Heart right ventricle (tissue), 16 donors: ENCODE measurements around the gene B4GALT2. TPM values are rescaled to one million over a fixed set of nuclear protein-coding genes. Genes with fewer than 3 reads are reported as not detected.

Source experiments
- ATAC-seq, 8 donors: fragments of 200-7000 bp; cut with Tn5 transposase; one replicate each; pipeline ENCODE4 v1.9.1; 2020; ENCODE audit warnings: mild to moderate bottlenecking in 8 of 8, moderate library complexity in 8 of 8, moderate number of reproducible peaks in 1 of 8
- DNase-seq, 2 donors: peaks; one replicate each; pipeline ENCODE4 v3.0.0-alpha.2; 2020
- H3K27ac ChIP-seq, 10 donors: fragments of 200-600 bp; sonication (generic) in 2 of 10; one replicate each; pipeline versions ENCODE4 v1.5.0 to v1.8.0; 2020 to 2022; ENCODE audit warnings: mild to moderate bottlenecking in 3 of 10
- H3K27me3 ChIP-seq, 7 donors: fragments of 200-600 bp; one replicate each; pipeline ENCODE4 v1.8.0; 2021 to 2022; ENCODE audit warnings: mild to moderate bottlenecking in 2 of 7
- H3K36me3 ChIP-seq, 9 donors: fragments of 200-600 bp; sonication (generic) in 1 of 9; one replicate each; pipeline versions ENCODE4 v1.5.0 to v1.8.0; 2020 to 2022; ENCODE audit warnings: mild to moderate bottlenecking in 2 of 9
- H3K4me1 ChIP-seq, 9 donors: fragments of 200-600 bp; sonication (generic) in 1 of 9; one replicate each; pipeline versions ENCODE4 v1.5.0 to v1.8.0; 2020 to 2022; ENCODE audit warnings: mild to moderate bottlenecking in 4 of 9
- H3K4me3 ChIP-seq, 10 donors: fragments of 200-600 bp; sonication (generic) in 2 of 10; one replicate each; pipeline versions ENCODE4 v1.5.0 to v1.8.0; 2020 to 2022; ENCODE audit warnings: mild to moderate bottlenecking in 7 of 10, moderate library complexity in 2 of 10
- H3K9me3 ChIP-seq, 11 donors: fragments of 200-600 bp in 10 of 11; sonication (generic) in 2 of 11; one replicate each; pipeline versions ENCODE4 v1.5.0 to v1.8.0; 2013 to 2022; ENCODE audit warnings: mild to moderate bottlenecking in 2 of 11, control low read depth in 1 of 11, moderate library complexity in 1 of 11
- WGBS, 2 donors: extraction: QIAGEN DNeasy Blood & Tissue Kit; methylation state at CpG; one replicate each; pipeline ENCODE4 v1.1.7; 2013; ENCODE audit warnings: inconsistent platforms in 1 of 2; 5-methylcytosine and 5-hydroxymethylcytosine counted together
- intact Hi-C, 10 donors: fragments of 100-400 bp; cut with DNase I; formaldehyde crosslinking; loops; one replicate each; pipeline versions ENCODE4 v1.11.1 to v1.14.2; 2022
- polyA plus RNA-seq, 2 donors: library from polyadenylated mRNA; stranded (reverse); fragments of 200-250 nt; gene quantifications; one replicate each; pipeline ENCODE4 v1.2.3, GENCODE V29; 2013
- total RNA-seq, 10 donors: library from RNA; stranded (reverse); fragmentation: NEBNext Ultra II Directional in 3 of 10; extraction: Animal tissue kit (Norgen Biotek cat#: 25700) in 3 of 10; gene quantifications; one replicate each; pipeline versions ENCODE4 v1.2.1 to v1.2.4, GENCODE V29; 2021 to 2023
- TF ChIP-seq, protein P1 (sequence below), 9 donors: fragments of 200-600 bp; sonication (generic) in 2 of 9; IDR thresholded peaks; one replicate each; pipeline versions ENCODE4 v1.5.0 to v1.8.0; 2021 to 2022; ENCODE audit warnings: antibody characterized with exemption in 9 of 9, mild to moderate bottlenecking in 5 of 9, moderate library complexity in 1 of 9
- donor health status: Arrhythmogenic right ventricular cardiomyopathy.
- donor health status: ischemic (EF 13 %, LVEDD 7.1; RV severe dilation, severe dysfunction).
- donor health status: healthy with polysubstance abuse.
- donor health status: DM: no; HTN: yes; CAD: no.
- donor health status: DM: no; HTN: no; CAD: no.
- donor health status: ischemic (EF 25% LVEDD 6.9; RV normal size, moderate dysfunction).
- donor health status: ischemic (EF 25% LVEDD 5.7; RV mildly dilated, moderate dysfunction).
- donor health status: healthy.
- donor health status: DM: yes; HTN: yes; CAD: no.
- donor health status: Ischemic cardiomyopathy.
- donor health status: ischemic (EF 35%, LVEDD 5.7; RV mildly dilated, moderate dysfunction).
- donor health status: nonischemic (EF 11% LVEDD 7.7; RV severe dilation, severe dysfunction).
- donor health status: DM: yes; HTN: yes; CAD: no.
- donor health status: PGD.
- donor health status: ischemic (EF 29% LVEDD 5.4; RV normal size, mild dysfunction).
- donor health status: nonischemic (EF 23%, LVEDD 6.1; RV moderate dilation, normal function).

Gene B4GALT2
- total and polyA plus RNA-seq, 12 donors, result 25.4 to 50.8 (median 38.6) TPM

DNA sequence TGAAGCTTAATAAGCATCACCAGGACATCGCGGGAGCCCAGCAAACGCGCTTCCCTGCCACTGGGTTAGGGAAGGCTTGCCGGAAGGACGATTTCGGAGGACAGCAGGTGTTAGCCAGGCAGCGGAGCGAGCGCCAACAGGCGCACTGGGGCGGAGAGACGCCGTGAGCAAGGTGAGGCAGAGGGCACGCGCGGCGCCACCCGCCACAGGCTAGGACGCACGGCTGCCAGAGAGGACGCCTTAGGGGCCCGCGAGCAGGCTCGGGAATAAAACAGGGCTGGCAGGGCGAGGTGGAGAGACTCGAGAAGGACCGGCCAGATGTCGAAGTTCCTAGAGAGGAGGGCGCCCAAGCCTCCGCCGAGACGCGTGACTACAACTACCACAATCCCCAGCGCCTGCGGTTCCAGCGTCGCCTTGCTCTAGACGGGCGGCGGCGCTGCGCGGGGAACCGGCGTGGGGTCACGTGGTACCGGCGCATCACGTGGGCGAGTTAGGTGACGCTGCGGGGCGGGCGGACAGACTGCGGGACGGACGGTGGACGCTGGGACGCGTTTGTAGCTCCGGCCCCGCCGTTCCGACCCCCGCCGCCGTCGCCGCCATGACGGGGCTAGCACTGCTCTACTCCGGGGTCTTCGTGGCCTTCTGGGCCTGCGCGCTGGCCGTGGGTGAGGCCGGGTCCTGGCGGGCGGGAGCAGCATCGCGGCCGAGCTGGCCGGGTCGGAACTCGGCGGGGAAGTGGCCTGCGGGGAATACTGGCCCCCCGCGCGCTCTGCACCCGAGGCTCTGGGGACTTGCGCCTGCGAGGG, 4.4 kb upstream of the B4GALT2 start, which contains the start of gene ATP6V0B:
Gene ATP6V0B, plus strand, starts transcription at position 518 of the 806 bp plus-strand sequence. Its CDS starts 81 bp downstream, at position 599.
- Histone ChIP-seq H3K4me1 (peaks cover 6 to 59% (median 53%) of the 10 kb centered on the region in 9 donors), H3K9me3 (no peaks in the 10 kb centered on the region), H3K27ac (peak within 1 kb of the TSS; percentile 82 to 98 (median 92)), H3K4me3 (peak within 1 kb of the TSS; percentile 72 to 99 (median 88)), H3K36me3 (peaks cover 0 to 51% (median 25%) of the 10 kb centered on the region in 9 donors), H3K27me3 (no peaks in the 10 kb centered on the region)
- DNase-seq (peak; percentile 96 to 97), ATAC-seq (peak; percentile 86 to 94 (median 91))
- WGBS, 2 donors, result 1% methylated on average over 83 to 93 of the region's 93 CpGs
- TF ChIP-seq, protein P1, sequence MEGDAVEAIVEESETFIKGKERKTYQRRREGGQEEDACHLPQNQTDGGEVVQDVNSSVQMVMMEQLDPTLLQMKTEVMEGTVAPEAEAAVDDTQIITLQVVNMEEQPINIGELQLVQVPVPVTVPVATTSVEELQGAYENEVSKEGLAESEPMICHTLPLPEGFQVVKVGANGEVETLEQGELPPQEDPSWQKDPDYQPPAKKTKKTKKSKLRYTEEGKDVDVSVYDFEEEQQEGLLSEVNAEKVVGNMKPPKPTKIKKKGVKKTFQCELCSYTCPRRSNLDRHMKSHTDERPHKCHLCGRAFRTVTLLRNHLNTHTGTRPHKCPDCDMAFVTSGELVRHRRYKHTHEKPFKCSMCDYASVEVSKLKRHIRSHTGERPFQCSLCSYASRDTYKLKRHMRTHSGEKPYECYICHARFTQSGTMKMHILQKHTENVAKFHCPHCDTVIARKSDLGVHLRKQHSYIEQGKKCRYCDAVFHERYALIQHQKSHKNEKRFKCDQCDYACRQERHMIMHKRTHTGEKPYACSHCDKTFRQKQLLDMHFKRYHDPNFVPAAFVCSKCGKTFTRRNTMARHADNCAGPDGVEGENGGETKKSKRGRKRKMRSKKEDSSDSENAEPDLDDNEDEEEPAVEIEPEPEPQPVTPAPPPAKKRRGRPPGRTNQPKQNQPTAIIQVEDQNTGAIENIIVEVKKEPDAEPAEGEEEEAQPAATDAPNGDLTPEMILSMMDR (IDR thresholded peaks at IDR 0.05), result peak in 4 of 9 donors; percentile 24 to 58 (median 47)
- intact Hi-C loops, result loop anchor here in 1 of 10 donors (2.0 kb wide), 1 partner anchor 28 kb away; the partner anchor contains the start of gene IPO13

DNA sequence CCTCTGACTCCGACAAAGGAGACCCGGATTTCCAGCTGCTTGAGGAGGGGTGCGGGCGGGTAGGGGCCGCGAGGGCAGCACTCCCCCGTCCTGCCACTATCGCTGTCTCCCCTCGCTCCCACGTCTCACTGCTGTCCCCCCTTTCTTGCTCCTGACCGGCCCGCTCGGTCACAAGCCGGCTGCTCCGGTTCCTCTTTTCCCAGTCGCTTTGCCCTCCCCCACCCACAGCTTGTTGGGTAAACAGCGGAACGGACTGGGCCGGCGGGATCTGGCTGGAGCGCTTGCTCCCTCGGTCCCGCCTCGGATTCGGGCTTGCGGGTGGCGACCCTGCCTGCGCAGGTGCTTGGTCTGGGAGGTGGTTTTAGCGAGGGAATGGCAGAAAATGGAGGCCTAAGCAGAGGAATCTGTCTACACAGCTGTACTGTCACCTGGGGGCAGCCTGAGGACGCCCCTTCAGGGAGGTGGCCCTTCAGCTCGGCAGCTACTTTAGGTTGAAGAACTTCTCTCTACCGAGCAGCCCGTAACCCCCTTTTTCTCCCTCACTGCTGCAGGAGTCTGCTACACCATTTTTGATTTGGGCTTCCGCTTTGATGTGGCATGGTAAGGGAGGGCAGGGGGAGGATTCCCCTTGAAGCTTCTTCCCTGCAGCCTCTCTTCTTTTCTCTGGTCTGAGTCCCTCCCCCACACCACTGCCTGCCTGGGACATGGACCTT, 3.6 kb upstream of the B4GALT2 start:
- TF ChIP-seq, protein P1 (IDR thresholded peaks at IDR 0.05), result no peak
- 2% methylated on average over 28 to 34 of the region's 34 CpGs for WGBS, 2 donors
- H3K27ac ChIP-seq, result peak overlapping the region; percentile 82 to 98 (median 92)
- peak overlapping the region; percentile 72 to 99 (median 88) for H3K4me3 ChIP-seq
- intact Hi-C loops, result loop anchor here in 1 of 10 donors (2.0 kb wide), 1 partner anchor 29 kb away; the partner anchor contains the start of gene IPO13
- ATAC-seq, result peak; percentile 1 to 38 (median 11)
- peaks cover 0 to 51% (median 25%) of the 10 kb centered on the region in 9 donors for H3K36me3 ChIP-seq
- H3K9me3 ChIP-seq, result no peaks in the 10 kb centered on the region
- no peaks in the 10 kb centered on the region for H3K27me3 ChIP-seq
- peak; percentile 55 to 65 for DNase-seq
- H3K4me1 ChIP-seq, result peaks cover 10 to 63% (median 58%) of the 10 kb centered on the region in 9 donors

DNA sequence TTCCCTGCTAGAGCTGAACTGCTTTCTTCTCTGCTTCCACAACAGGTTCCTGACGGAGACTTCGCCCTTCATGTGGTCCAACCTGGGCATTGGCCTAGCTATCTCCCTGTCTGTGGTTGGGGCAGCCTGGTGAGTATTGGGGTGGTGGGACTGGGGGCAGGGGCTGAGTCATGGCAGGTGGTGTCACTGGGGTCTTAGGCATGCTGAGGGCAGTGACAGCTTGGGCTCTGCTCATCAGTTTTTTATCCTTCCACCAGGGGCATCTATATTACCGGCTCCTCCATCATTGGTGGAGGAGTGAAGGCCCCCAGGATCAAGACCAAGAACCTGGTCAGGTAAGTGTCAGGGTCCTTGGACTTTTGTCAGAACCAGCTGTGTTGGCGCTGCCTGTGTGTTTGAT, 3.0 kb upstream of the B4GALT2 start:
- H3K36me3 ChIP-seq, result peaks cover 0 to 52% (median 25%) of the 10 kb centered on the region in 9 donors
- WGBS, 2 donors, result 86 to 90% methylated on average over 4 of the region's 4 CpGs
- peaks cover 7 to 60% (median 52%) of the 10 kb centered on the region in 9 donors for H3K4me1 ChIP-seq
- peak overlapping the region in 2 of 10 donors; percentile 93 to 98 for H3K27ac ChIP-seq
- no peaks in the 10 kb centered on the region for H3K27me3 ChIP-seq
- ATAC-seq, result no peak
- peak overlapping the region in 9 of 10 donors; percentile 72 to 99 (median 87) for H3K4me3 ChIP-seq
- TF ChIP-seq, protein P1 (IDR thresholded peaks at IDR 0.05), result no peak
- H3K9me3 ChIP-seq, result no peaks in the 10 kb centered on the region
- no peak for DNase-seq
- intact Hi-C loops, result no loop called here

DNA sequence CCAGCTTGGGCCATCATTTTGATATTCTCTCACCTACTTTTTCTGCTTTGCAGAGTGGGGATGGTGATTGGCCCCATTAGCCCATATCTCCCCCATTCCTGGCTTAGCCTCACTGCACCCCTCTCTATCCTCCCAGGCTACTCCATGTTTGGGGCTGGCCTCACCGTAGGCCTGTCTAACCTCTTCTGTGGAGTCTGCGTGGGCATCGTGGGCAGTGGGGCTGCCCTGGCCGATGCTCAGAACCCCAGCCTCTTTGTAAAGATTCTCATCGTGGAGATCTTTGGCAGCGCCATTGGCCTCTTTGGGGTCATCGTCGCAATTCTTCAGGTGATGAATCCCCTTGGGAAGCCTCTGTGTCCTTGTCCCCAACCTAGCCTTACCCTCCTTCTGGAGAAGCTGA, 2.1 kb upstream of the B4GALT2 start:
- Histone ChIP-seq H3K4me1 (peaks cover 7 to 59% (median 51%) of the 10 kb centered on the region in 9 donors), H3K9me3 (no peaks in the 10 kb centered on the region), H3K27me3 (no peaks in the 10 kb centered on the region), H3K4me3 (no peak overlapping the region), H3K27ac (no peak overlapping the region), H3K36me3 (peaks cover 0 to 47% (median 25%) of the 10 kb centered on the region in 9 donors)
- DNase-seq, result no peak
- ATAC-seq, result no peak
- 93 to 94% methylated on average over 8 of the region's 8 CpGs for WGBS, 2 donors
- intact Hi-C loops, result no loop called here
- TF ChIP-seq, protein P1 (IDR thresholded peaks at IDR 0.05), result no peak
